K562 (cell line): ENCODE data around the gene TICAM1. TPM values are rescaled to one million over a fixed set of nuclear protein-coding genes. Genes with fewer than 3 reads are reported as not detected.

Experiments used
- BRD9 ChIP-seq: fragments of 450-650 bp; IDR thresholded peaks from 2 replicates; pipeline ENCODE4 v1.6.1; 2018; ENCODE audit warnings: low read depth; ENCODE audit not compliant: partially characterized antibody
- FOS ChIP-seq: IDR thresholded peaks from 3 replicates; pipeline ENCODE4 v1.6.1; 2011; ENCODE audit not compliant: insufficient read length; ENCODE audit errors: extremely low read depth
- GABPA ChIP-seq: fragments of 200-800 bp; sonication (Bioruptor generic); conservative IDR thresholded peaks from 2 replicates; pipeline ENCODE4 v1.6.1; 2016; ENCODE audit warnings: low read depth, missing genetic modification characterization, missing compliant biosample characterization
- MAFG ChIP-seq: fragments of 450-650 bp; conservative IDR thresholded peaks from 2 replicates; pipeline ENCODE4 v1.6.1; 2016; ENCODE audit warnings: missing genetic modification characterization, missing compliant biosample characterization
- MYBL2 ChIP-seq, 2 experiments: fragments of 450-650 bp in 1 of 2; sonication (generic) in 1 of 2; formaldehyde crosslinking in 1 of 2; IDR thresholded peaks; 2 replicates each; pipeline versions ENCODE4 v1.6.1 to v1.8.1; 2017 to 2022; ENCODE audit warnings: borderline replicate concordance in 1 of 2, inconsistent platforms in 1 of 2, low read depth in 1 of 2, mild to moderate bottlenecking in 1 of 2, missing genetic modification reagents in 1 of 2, moderate library complexity in 1 of 2
- NR1H2 ChIP-seq: sonication (generic); formaldehyde crosslinking; IDR thresholded peaks from 2 replicates; pipeline ENCODE4 v1.4.0; 2020; ENCODE audit warnings: mild to moderate bottlenecking, missing genetic modification reagents
- TAF15 ChIP-seq: fragments of 200-400 bp; formaldehyde crosslinking; IDR thresholded peaks from 2 replicates; pipeline ENCODE4 v1.6.1; 2017; ENCODE audit warnings: mild to moderate bottlenecking, low read depth, low read length, moderate library complexity
- ZKSCAN3 ChIP-seq: fragments of 250-450 bp; sonication (Bioruptor Pico); IDR thresholded peaks from 2 replicates; pipeline ENCODE4 v1.4.0; 2020
- ZNF133 ChIP-seq: fragments of 250-450 bp; sonication (Bioruptor Pico); IDR thresholded peaks from 2 replicates; pipeline ENCODE4 v1.4.0; 2020; ENCODE audit warnings: mild to moderate bottlenecking
- ZNF140 ChIP-seq: fragments of 250-450 bp; sonication (Bioruptor Pico); IDR thresholded peaks from 2 replicates; pipeline ENCODE4 v1.8.0; 2021; ENCODE audit warnings: moderate library complexity, mild to moderate bottlenecking, inconsistent platforms
- ZNF212 ChIP-seq: fragments of 450-650 bp; formaldehyde crosslinking; IDR thresholded peaks from 2 replicates; pipeline ENCODE4 v1.4.0; 2020; ENCODE audit warnings: mild to moderate bottlenecking
- ZNF253 ChIP-seq: fragments of 250-450 bp; sonication (Bioruptor Pico); conservative IDR thresholded peaks from 2 replicates; pipeline ENCODE4 v1.6.1; 2021; ENCODE audit warnings: mild to moderate bottlenecking
- ZNF707 ChIP-seq: fragments of 250-450 bp; sonication (Bioruptor Pico); conservative IDR thresholded peaks from 2 replicates; pipeline ENCODE4 v1.8.0; 2022; ENCODE audit warnings: inconsistent platforms, mild to moderate bottlenecking, moderate library complexity
- ZNF764 ChIP-seq: fragments of 250-450 bp; sonication (Bioruptor Pico); IDR thresholded peaks from 2 replicates; pipeline ENCODE4 v1.4.0; 2020; ENCODE audit warnings: low read depth, mild to moderate bottlenecking, moderate library complexity
- polyA plus RNA-seq, 8 experiments: library from polyadenylated mRNA; depleted of rRNA in 4 of 8; stranded (reverse) in 5 of 8; unstranded in 3 of 8; fragments of >200 nt; fragmentation: Nextera tagmentation in 2 of 8; fragmentation: Illumina TruSeq in 1 of 8; extraction: Ambion mirVana in 2 of 8; extraction: Trizol in 1 of 8; gene quantifications; 2 replicates each; pipeline versions ENCODE4 v1.2.1 to v1.2.3, GENCODE V29; 2011 to 2014; ENCODE audit warnings: inconsistent platforms in 1 of 8, missing spikeins in 1 of 8
- total RNA-seq, 7 experiments: library from RNA; depleted of rRNA in 6 of 7; stranded (reverse); fragments of >200 nt in 6 of 7; fragmentation: Illumina TruSeq in 2 of 7; extraction: Trizol in 2 of 7; gene quantifications; 2 replicates each; pipeline versions ENCODE4 v1.2.1 to v1.2.3, GENCODE V29; 2011 to 2021; ENCODE audit warnings: low replicate concordance in 1 of 7
- TF ChIP-seq, protein P1 (sequence below), 2 experiments: fragments of 450-650 bp; IDR thresholded peaks; 2 replicates each; pipeline ENCODE4 v1.6.1; 2016; ENCODE audit warnings: mild to moderate bottlenecking in 2 of 2, borderline replicate concordance in 1 of 2, low read depth in 1 of 2, moderate library complexity in 1 of 2
- TF ChIP-seq, protein P2 (sequence below): fragments of 250-450 bp; sonication (Bioruptor Pico); IDR thresholded peaks from 2 replicates; pipeline ENCODE4 v1.5.1; 2021; ENCODE audit warnings: mild to moderate bottlenecking
- TF ChIP-seq, protein P3 (sequence below), 2 experiments: fragments of 250-450 bp in 1 of 2; fragments of 450-650 bp in 1 of 2; sonication (Bioruptor Pico) in 1 of 2; IDR thresholded peaks; 2 replicates each; pipeline versions ENCODE4 v1.6.1 to v1.8.0; 2016 to 2021; ENCODE audit warnings: mild to moderate bottlenecking in 2 of 2, moderate library complexity in 2 of 2, missing compliant biosample characterization in 1 of 2, missing genetic modification characterization in 1 of 2

TICAM1 gene
- total and polyA plus RNA-seq, 9 of the 15 experiments (the other 6 are each of a cell fraction or from before 2014, with no cell fraction given): 0.07 to 11.6 (median 1.5) TPM

DNA sequence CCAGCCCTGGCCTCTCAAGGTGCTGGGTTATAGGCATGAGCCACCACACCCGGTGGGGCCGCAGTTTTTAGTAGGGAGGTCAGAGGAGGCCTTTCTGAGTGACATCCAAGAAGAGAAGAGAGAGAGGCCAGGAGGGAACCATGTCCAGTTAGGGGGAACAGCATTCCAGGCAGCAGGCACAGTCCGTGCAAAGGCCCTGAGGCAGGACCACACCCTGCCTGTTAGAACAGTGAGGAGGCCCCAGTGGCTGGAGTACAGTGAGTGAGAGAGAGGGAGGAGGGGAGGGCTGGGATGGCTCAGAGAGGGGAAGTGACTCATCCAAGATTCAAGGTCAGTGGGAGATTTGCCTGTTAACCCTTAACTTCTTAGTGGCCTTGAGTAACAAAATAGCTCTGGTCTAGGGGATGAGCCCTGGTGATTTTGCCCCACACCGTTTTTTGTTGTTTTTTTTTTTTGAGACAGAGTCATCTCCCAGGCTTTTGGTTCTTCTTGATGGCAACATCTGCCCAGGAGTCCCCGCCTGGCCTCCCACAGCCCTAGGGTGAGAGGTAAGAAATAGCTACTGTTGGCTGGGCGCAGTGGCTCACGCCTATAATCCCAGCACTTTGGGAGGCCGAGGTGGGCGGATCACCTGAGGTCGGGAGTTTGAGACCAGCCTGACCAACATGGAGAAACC, 38.7 kb upstream of the TICAM1 start (continued):
- TF ChIP-seq ZNF764 (CRISPR knock-in tag) (no peak), ZNF212 (no peak), ZNF140 (CRISPR knock-in tag) (no peak), BRD9 (peak; percentile 82), MAFG (tag) (no peak), FOS (peak; percentile 71), ZKSCAN3 (CRISPR knock-in tag) (no peak), ZNF253 (CRISPR knock-in tag) (no peak), TAF15 (no peak), NR1H2 (CRISPR knock-in tag) (no peak; the same call in 1 of the 2 replicates), ZNF707 (no peak), ZNF133 (CRISPR knock-in tag) (no peak), GABPA (tag) (peak; percentile 31; the same call in 1 of the 2 replicates), MYBL2 (IDR thresholded peaks at IDR 0.05; ENCODE audit: low read depth) (no peak), MYBL2 (CRISPR knock-in tag; IDR thresholded peaks at IDR 0.05; ENCODE audit: borderline replicate concordance) (no peak)
- TF ChIP-seq, protein P1, sequence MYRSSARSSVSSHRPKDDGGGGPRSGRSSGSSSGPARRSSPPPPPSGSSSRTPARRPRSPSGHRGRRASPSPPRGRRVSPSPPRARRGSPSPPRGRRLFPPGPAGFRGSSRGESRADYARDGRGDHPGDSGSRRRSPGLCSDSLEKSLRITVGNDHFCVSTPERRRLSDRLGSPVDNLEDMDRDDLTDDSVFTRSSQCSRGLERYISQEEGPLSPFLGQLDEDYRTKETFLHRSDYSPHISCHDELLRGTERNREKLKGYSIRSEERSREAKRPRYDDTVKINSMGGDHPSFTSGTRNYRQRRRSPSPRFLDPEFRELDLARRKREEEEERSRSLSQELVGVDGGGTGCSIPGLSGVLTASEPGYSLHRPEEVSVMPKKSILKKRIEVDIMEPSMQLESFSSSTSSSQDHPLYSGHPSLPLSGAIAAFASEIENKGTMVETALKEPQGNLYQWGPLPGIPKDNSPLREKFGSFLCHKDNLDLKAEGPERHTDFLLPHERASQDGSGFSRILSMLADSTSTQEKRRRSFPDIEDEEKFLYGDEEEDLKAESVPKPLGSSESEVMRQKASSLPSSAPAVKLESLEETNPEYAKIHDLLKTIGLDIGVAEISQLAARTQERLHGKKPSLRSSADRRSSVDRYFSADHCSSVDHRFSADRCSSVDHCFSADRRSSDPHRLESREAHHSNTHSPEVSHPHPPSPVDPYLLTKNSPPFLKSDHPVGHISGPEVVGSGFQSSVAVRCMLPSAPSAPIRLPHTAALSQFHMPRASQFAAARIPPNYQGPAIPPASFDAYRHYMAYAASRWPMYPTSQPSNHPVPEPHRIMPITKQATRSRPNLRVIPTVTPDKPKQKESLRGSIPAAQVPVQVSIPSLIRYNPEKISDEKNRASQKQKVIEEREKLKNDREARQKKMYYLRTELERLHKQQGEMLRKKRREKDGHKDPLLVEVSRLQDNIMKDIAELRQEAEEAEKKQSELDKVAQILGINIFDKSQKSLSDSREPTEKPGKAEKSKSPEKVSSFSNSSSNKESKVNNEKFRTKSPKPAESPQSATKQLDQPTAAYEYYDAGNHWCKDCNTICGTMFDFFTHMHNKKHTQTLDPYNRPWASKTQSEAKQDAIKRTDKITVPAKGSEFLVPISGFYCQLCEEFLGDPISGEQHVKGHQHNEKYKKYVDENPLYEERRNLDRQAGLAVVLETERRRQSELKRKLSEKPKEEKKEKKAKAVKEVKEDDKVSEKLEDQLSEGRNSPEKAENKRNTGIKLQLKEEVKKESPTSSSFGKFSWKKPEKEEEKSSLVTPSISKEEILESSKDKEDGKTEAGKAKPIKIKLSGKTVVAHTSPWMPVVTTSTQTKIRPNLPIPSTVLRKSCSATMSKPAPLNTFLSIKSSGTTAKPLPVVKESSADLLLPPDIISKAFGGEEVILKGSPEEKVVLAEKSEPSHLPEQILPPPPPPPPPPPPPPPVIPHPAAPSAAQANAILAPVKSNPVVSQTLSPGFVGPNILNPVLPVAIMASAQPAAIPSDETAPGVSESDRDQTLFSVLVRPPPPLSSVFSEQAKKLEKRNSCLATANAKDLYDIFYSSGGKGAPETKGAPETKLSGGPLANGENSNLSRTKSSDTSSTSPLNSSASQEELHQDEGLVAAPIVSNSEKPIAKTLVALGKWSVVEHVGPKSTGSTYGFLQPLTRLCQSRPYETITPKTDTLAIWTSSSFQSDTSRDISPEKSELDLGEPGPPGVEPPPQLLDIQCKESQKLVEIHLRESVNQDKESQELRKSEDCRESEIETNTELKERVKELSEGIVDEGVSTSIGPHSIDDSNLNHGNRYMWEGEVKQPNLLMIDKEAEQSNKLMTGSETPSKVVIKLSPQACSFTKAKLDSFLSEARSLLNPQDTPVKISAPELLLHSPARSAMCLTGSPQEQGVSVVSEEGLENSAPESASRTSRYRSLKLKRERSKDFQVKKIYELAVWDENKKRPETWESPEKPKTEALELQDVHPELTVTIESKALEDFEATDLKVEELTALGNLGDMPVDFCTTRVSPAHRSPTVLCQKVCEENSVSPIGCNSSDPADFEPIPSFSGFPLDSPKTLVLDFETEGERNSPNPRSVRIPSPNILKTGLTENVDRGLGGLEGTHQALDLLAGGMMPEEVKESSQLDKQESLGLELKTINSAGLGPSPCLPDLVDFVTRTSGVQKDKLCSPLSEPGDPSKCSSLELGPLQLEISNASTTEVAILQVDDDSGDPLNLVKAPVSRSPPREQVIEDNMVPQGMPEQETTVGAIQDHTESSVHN (IDR thresholded peaks at IDR 0.05; ENCODE audit: borderline replicate concordance in 1 of 2, low read depth in 1 of 2): peak in 1 of 2 experiments; percentile 37; a peak in 1 of 4 replicates
- TF ChIP-seq, protein P2, sequence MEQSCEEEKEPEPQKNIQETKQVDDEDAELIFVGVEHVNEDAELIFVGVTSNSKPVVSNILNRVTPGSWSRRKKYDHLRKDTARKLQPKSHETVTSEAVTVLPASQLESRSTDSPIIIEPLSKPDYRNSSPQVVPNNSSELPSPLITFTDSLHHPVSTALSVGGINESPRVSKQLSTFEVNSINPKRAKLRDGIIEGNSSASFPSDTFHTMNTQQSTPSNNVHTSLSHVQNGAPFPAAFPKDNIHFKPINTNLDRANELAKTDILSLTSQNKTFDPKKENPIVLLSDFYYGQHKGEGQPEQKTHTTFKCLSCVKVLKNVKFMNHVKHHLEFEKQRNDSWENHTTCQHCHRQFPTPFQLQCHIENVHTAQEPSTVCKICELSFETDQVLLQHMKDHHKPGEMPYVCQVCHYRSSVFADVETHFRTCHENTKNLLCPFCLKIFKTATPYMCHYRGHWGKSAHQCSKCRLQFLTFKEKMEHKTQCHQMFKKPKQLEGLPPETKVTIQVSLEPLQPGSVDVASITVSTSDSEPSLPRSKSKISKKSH (CRISPR knock-in tag): no peak
- TF ChIP-seq, protein P3, sequence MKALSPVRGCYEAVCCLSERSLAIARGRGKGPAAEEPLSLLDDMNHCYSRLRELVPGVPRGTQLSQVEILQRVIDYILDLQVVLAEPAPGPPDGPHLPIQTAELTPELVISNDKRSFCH (CRISPR knock-in tag; IDR thresholded peaks at IDR 0.05): no peak
- TF ChIP-seq, protein P3 (tag; IDR thresholded peaks at IDR 0.05): peak; percentile 38; the same call in 1 of the 2 replicates
